H1 (cell line): ENCODE results near the gene IGSF11.

ENCODE experiments used
- EP300 ChIP-seq, 2 experiments: IDR thresholded peaks; 1 replicate in 1 of 2; 2 replicates in 1 of 2; pipeline ENCODE4 v1.6.1; 2011 to 2012; ENCODE audit warnings: low read depth in 2 of 2, low read length in 2 of 2, mild to moderate bottlenecking in 2 of 2, borderline replicate concordance in 1 of 2, inconsistent platforms in 1 of 2, moderate library complexity in 1 of 2
- JUN ChIP-seq: IDR thresholded peaks from 2 replicates; pipeline ENCODE4 v1.6.1; 2011; ENCODE audit warnings: low read depth, mild to moderate bottlenecking, improper control_type of control experiment, low read length
- POLR2A ChIP-seq, 2 experiments: IDR thresholded peaks; 1 replicate in 1 of 2; 2 replicates in 1 of 2; pipeline ENCODE4 v1.6.1; 2011; ENCODE audit warnings: low read depth in 2 of 2, low read length in 2 of 2, mild to moderate bottlenecking in 2 of 2; ENCODE audit errors: control extremely low read depth in 1 of 2
- POU5F1 ChIP-seq: IDR thresholded peaks from 2 replicates; pipeline ENCODE4 v1.6.1; 2011; ENCODE audit warnings: low read depth, mild to moderate bottlenecking, low read length, moderate library complexity
- RFX5 ChIP-seq: IDR thresholded peaks from 2 replicates; pipeline ENCODE4 v1.6.1; 2011; ENCODE audit warnings: low read depth, low read length, improper control_type of control experiment, borderline replicate concordance
- TF ChIP-seq, protein P1 (sequence below), 3 experiments: IDR thresholded peaks; 1 replicate in 2 of 3; 2 replicates in 1 of 3; pipeline versions ENCODE4 v1.5.1 to v1.6.1; 2011; ENCODE audit warnings: low read length in 3 of 3, mild to moderate bottlenecking in 3 of 3, inconsistent platforms in 2 of 3, low read depth in 1 of 3, moderate library complexity in 1 of 3; ENCODE audit not compliant: insufficient read depth in 1 of 3; ENCODE audit errors: control extremely low read depth in 1 of 3
- TF ChIP-seq, protein P2 (sequence below): IDR thresholded peaks from 2 replicates; pipeline ENCODE4 v1.6.1; 2012; ENCODE audit warnings: inconsistent platforms

DNA sequence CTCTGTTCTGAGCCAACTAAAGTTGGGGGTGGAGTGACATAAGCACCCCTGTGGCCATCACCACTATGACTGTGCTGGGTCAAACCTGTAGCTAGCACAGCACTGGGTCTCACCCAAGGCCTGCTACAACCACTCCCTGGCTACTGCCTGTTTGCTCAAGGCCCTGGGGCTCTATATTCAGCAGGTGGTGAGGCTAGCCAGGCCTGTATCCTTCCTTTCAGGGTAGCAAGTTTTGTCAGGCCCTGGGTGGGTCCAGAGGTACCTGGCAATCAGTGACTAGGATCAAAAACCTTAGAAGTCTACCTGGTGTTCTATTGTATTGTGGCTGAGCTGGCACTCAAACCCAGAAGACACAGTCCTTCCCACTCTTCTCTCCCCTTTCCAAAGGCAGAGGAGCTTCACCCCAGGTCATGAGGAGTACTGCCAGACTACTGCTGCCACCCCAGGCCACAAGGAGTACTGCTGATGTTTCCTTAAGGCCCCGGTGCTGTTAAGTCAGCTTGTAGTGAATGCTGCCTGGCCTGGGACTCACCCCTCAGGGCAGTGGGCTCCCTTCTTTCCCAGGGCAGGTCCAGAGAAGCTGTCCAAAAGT, 170.8 kb downstream of the IGSF11 start:
- TF ChIP-seq, protein P1, sequence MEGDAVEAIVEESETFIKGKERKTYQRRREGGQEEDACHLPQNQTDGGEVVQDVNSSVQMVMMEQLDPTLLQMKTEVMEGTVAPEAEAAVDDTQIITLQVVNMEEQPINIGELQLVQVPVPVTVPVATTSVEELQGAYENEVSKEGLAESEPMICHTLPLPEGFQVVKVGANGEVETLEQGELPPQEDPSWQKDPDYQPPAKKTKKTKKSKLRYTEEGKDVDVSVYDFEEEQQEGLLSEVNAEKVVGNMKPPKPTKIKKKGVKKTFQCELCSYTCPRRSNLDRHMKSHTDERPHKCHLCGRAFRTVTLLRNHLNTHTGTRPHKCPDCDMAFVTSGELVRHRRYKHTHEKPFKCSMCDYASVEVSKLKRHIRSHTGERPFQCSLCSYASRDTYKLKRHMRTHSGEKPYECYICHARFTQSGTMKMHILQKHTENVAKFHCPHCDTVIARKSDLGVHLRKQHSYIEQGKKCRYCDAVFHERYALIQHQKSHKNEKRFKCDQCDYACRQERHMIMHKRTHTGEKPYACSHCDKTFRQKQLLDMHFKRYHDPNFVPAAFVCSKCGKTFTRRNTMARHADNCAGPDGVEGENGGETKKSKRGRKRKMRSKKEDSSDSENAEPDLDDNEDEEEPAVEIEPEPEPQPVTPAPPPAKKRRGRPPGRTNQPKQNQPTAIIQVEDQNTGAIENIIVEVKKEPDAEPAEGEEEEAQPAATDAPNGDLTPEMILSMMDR (IDR thresholded peaks at IDR 0.05; ENCODE audit: control extremely low read depth in 1 of 3, insufficient read depth in 1 of 3, low read depth in 1 of 3, low read length in 3 of 3) = peak; percentile 46 to 75 (median 67)
- TF ChIP-seq JUN = no peak
- no peak for TF ChIP-seq POLR2A (IDR thresholded peaks at IDR 0.05; ENCODE audit: control extremely low read depth in 1 of 2, low read depth in 2 of 2, low read length in 2 of 2)
- TF ChIP-seq, protein P2, sequence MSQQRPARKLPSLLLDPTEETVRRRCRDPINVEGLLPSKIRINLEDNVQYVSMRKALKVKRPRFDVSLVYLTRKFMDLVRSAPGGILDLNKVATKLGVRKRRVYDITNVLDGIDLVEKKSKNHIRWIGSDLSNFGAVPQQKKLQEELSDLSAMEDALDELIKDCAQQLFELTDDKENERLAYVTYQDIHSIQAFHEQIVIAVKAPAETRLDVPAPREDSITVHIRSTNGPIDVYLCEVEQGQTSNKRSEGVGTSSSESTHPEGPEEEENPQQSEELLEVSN = no peak
- TF ChIP-seq POU5F1 = no peak
- TF ChIP-seq RFX5 = no peak
- no peak for TF ChIP-seq EP300 (IDR thresholded peaks at IDR 0.05; ENCODE audit: borderline replicate concordance in 1 of 2, low read depth in 2 of 2, low read length in 2 of 2)
